D721Med (cell line): Measurements from ENCODE around the gene TMEM79.

ENCODE experiments used
- DNase-seq: peaks from one replicate; pipeline ENCODE4 v3.0.0; 2011; ENCODE audit warnings: low spot score; ENCODE audit not compliant: insufficient read length
- FAIRE-seq: peaks from 2 replicates; lab custom pipeline; 2011; peaks lifted over from hg19 to GRCh38; lab: Jason Lieb, UNC
- CTCF ChIP-seq: IDR thresholded peaks from 2 replicates; pipeline ENCODE4 v1.5.1; 2012; ENCODE audit warnings: mild to moderate bottlenecking, control low read depth; ENCODE audit not compliant: insufficient read depth; ENCODE audit errors: missing control alignments

Gene TMEM79, protein sequence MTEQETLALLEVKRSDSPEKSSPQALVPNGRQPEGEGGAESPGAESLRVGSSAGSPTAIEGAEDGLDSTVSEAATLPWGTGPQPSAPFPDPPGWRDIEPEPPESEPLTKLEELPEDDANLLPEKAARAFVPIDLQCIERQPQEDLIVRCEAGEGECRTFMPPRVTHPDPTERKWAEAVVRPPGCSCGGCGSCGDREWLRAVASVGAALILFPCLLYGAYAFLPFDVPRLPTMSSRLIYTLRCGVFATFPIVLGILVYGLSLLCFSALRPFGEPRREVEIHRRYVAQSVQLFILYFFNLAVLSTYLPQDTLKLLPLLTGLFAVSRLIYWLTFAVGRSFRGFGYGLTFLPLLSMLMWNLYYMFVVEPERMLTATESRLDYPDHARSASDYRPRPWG

GRCh38 chr1:156284112-156284511 is at the start of gene TMEM79:
TMEM79 (plus strand) TSS chr1:156284325; CDS start chr1:156285227, 902 bp downstream.
- DNase-seq = no peak
- TF ChIP-seq CTCF = no peak
- FAIRE-seq = no peak

DNA sequence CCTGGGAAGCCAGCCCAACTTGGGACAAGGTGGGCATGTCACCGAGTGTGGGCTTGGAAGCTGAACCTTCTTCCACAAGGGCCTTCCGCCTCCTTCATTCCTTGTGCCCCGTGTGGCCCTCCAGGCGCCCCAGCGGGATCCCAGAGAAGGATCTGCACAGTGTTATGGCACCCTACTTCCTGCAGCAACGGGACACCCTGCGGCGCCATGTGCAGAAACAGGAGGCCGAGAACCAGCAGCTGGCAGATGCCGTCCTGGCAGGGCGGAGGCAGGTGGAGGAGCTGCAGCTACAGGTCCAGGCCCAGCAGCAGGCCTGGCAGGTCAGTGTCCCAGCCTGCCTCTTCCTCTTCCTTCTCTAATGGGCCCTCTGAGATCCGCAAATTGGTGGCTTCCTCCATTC is 48.0 kb upstream of the TMEM79 start:
- FAIRE-seq (no peak), DNase-seq (no peak)
- no peak for TF ChIP-seq CTCF

GRCh38 chr1:156238248-156238647 is 45.9 kb upstream of the TMEM79 start:
- TF ChIP-seq CTCF = no peak
- no peak for DNase-seq
- no peak for FAIRE-seq

- DNase-seq = no peak
- TF ChIP-seq CTCF = no peak
- no peak for FAIRE-seq
Measured at GRCh38 chr1:156241311-156241811, 42.8 kb upstream of the TMEM79 start.

- TF ChIP-seq CTCF = no peak
- DNase-seq (no peak), FAIRE-seq (no peak)
Measured at GRCh38 chr1:156241926-156242325, 42.2 kb upstream of the TMEM79 start, which contains the start of gene BGLAP. BGLAP (plus strand) TSS chr1:156242184; CDS start chr1:156242232, 48 bp downstream.

DNA sequence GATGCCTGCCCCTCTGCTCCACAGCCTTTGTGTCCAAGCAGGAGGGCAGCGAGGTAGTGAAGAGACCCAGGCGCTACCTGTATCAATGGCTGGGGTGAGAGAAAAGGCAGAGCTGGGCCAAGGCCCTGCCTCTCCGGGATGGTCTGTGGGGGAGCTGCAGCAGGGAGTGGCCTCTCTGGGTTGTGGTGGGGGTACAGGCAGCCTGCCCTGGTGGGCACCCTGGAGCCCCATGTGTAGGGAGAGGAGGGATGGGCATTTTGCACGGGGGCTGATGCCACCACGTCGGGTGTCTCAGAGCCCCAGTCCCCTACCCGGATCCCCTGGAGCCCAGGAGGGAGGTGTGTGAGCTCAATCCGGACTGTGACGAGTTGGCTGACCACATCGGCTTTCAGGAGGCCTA is 41.4 kb upstream of the TMEM79 start:
- no peak for DNase-seq
- TF ChIP-seq CTCF = no peak
- no peak for FAIRE-seq

GRCh38 chr1:156244126-156244525 is 40.0 kb upstream of the TMEM79 start:
- no peak for TF ChIP-seq CTCF
- FAIRE-seq (no peak), DNase-seq (no peak)
